Measurements from ENCODE around the gene LACTBL1. TPM values are rescaled to one million over a fixed set of nuclear protein-coding genes. Genes with fewer than 3 reads are reported as not detected.
"Not testable (repeated sequence)": the region's sequence is repeated elsewhere in the genome, so short reads cannot be mapped to it uniquely, and the experiment has no call there.

Gene LACTBL1
- total and polyA plus RNA-seq, 2 donors (not counting 1 experiment from before 2014, with no cell fraction given), result not detected

GRCh38 chr1:22949822-22950331, 22.8 kb downstream of the LACTBL1 start:
- Histone ChIP-seq H3K4me3 (ENCODE audit: control extremely low read depth in 1 of 5, extremely low read depth in 1 of 5, insufficient read depth in 1 of 5, low read depth in 2 of 5, low read length in 4 of 5) (no peak overlapping the region), H3K4me2 (replicated peaks; ENCODE audit: low read depth, low read length, poor library complexity, severe bottlenecking) (no peak overlapping the region), H3K9ac (ENCODE audit: low read length) (no peak overlapping the region), H2AFZ (ENCODE audit: insufficient read depth, low read depth, low read length, poor library complexity, severe bottlenecking) (no peak overlapping the region), H3K4me1 (ENCODE audit: control insufficient read depth in 2 of 2, insufficient read depth in 2 of 2, low read length in 2 of 2) (no peaks in the 10 kb centered on the region), H3K27me3 (replicated peaks in 1 of 4; ENCODE audit: control extremely low read depth in 1 of 4, control insufficient read depth in 3 of 4, insufficient read depth in 4 of 4, low read length in 3 of 4) (peaks cover 0 to 11% (median 4%) of the 10 kb centered on the region in 4 experiments), H3K79me2 (ENCODE audit: control insufficient read depth, insufficient read depth, low read length) (no peaks in the 10 kb centered on the region), H3K9me3 (ENCODE audit: control extremely low read depth in 1 of 3, control insufficient read depth in 2 of 3, insufficient read depth in 1 of 3, low read length in 2 of 3) (no peaks in the 10 kb centered on the region), H3K36me3 (replicated peaks in 1 of 2; ENCODE audit: control extremely low read depth in 1 of 2, control insufficient read depth in 1 of 2, extremely low read depth in 1 of 2, insufficient read depth in 2 of 2, low read length in 1 of 2) (no peaks in the 10 kb centered on the region), H3K27ac (ENCODE audit: low read length in 2 of 2) (no peak overlapping the region), H4K20me1 (ENCODE audit: control insufficient read depth, insufficient read depth, low read length, poor library complexity, severe bottlenecking) (no peaks in the 10 kb centered on the region)
- POLR2A ChIA-PET, result no interaction called here
- peaks cover 2% of the 10 kb centered on the region for H3K9me3 Mint-ChIP-seq (ENCODE audit: insufficient read depth)
- whole genome bisulfite sequencing (ENCODE audit: insufficient coverage), result 80% methylated on average over 1 of the region's 5 CpGs
- ATAC-seq (ENCODE audit: low read depth) (no peak), DNase-seq (no peak)
- CTCF ChIA-PET, result no interaction called here
- no peaks in the 10 kb centered on the region for H3K4me1 Mint-ChIP-seq
- peaks cover 38% of the 10 kb centered on the region for H3K27me3 Mint-ChIP-seq
- no peak overlapping the region for H3K4me3 Mint-ChIP-seq
- intact Hi-C loops (cut with micrococcal nuclease), result no loop called here
- TF ChIP-seq, protein P1, sequence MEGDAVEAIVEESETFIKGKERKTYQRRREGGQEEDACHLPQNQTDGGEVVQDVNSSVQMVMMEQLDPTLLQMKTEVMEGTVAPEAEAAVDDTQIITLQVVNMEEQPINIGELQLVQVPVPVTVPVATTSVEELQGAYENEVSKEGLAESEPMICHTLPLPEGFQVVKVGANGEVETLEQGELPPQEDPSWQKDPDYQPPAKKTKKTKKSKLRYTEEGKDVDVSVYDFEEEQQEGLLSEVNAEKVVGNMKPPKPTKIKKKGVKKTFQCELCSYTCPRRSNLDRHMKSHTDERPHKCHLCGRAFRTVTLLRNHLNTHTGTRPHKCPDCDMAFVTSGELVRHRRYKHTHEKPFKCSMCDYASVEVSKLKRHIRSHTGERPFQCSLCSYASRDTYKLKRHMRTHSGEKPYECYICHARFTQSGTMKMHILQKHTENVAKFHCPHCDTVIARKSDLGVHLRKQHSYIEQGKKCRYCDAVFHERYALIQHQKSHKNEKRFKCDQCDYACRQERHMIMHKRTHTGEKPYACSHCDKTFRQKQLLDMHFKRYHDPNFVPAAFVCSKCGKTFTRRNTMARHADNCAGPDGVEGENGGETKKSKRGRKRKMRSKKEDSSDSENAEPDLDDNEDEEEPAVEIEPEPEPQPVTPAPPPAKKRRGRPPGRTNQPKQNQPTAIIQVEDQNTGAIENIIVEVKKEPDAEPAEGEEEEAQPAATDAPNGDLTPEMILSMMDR (IDR thresholded peaks at IDR 0.05), result no peak
- no peak for TF ChIP-seq EZH2 (IDR thresholded peaks at IDR 0.05; ENCODE audit: borderline replicate concordance, insufficient read depth, low read depth, low read length, poor library complexity, severe bottlenecking)
- H3K27ac Mint-ChIP-seq, result no peak overlapping the region

DNA sequence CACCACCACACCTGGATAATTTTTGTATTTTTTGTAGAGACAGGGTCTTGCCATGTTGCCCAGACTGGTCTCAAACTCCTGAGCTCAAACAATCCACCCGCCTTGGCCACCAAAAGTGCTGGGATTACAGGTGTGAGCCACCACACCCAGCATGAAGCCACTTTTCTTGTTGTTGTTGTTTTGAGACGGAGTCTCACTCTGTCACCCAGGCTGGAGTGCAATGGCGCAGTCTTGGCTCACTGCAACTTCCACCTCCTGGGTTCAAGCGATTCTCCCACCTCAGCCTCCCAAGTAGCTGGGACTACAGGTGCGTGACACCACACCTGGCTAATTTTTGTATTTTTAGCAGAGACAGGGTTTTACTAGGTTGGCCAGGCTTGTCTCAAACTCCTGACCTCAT, 27.5 kb downstream of the LACTBL1 start:
- H2AFZ ChIP-seq (ENCODE audit: insufficient read depth, low read depth, low read length, poor library complexity, severe bottlenecking); H3K27me3 ChIP-seq (replicated peaks in 1 of 4; ENCODE audit: control extremely low read depth in 1 of 4, control insufficient read depth in 3 of 4, insufficient read depth in 4 of 4, low read length in 3 of 4); H3K4me2 ChIP-seq (replicated peaks; ENCODE audit: low read depth, low read length, poor library complexity, severe bottlenecking); H3K9me3 Mint-ChIP-seq (ENCODE audit: insufficient read depth); CTCF ChIA-PET; POLR2A ChIA-PET; ATAC-seq (ENCODE audit: low read depth); H3K27ac Mint-ChIP-seq; H3K4me1 Mint-ChIP-seq; H3K79me2 ChIP-seq (ENCODE audit: control insufficient read depth, insufficient read depth, low read length); H3K4me3 Mint-ChIP-seq; DNase-seq; H3K9ac ChIP-seq (ENCODE audit: low read length); H3K36me3 ChIP-seq (replicated peaks in 1 of 2; ENCODE audit: control extremely low read depth in 1 of 2, control insufficient read depth in 1 of 2, extremely low read depth in 1 of 2, insufficient read depth in 2 of 2, low read length in 1 of 2); intact Hi-C loops (cut with micrococcal nuclease); H3K4me1 ChIP-seq (ENCODE audit: control insufficient read depth in 2 of 2, insufficient read depth in 2 of 2, low read length in 2 of 2); H3K27ac ChIP-seq (ENCODE audit: low read length in 2 of 2); H4K20me1 ChIP-seq (ENCODE audit: control insufficient read depth, insufficient read depth, low read length, poor library complexity, severe bottlenecking); H3K4me3 ChIP-seq (ENCODE audit: control extremely low read depth in 1 of 5, extremely low read depth in 1 of 5, insufficient read depth in 1 of 5, low read depth in 2 of 5, low read length in 4 of 5): not testable (repeated sequence)
- WGBS (ENCODE audit: insufficient coverage), result no CpG with 5 or more reads among the region's 5 CpGs
- peaks cover 3 to 15% (median 13%) of the 10 kb centered on the region in 3 donors for H3K9me3 ChIP-seq (ENCODE audit: control extremely low read depth in 1 of 3, control insufficient read depth in 2 of 3, insufficient read depth in 1 of 3, low read length in 2 of 3)
- peaks cover 35% of the 10 kb centered on the region for H3K27me3 Mint-ChIP-seq
